HG03520 (cell line): Measurements from ENCODE around the gene SYP.

Experiments used
- ATAC-seq: cut with Tn5 transposase; IDR thresholded peaks from one replicate; pipeline ENCODE4 v1.9.1; 2021; ENCODE audit warnings: mild to moderate bottlenecking, moderate library complexity; ENCODE audit not compliant: unreplicated experiment

The SYP gene

GRCh38 chrX:49199906-49200771, at the start of gene SYP:
SYP (minus strand) TSS chrX:49200193; CDS start chrX:49200186, 7 bp downstream.
- ATAC-seq, result peak; percentile 88

GRCh38 chrX:49249616-49250015, 49.6 kb upstream of the SYP start:
- ATAC-seq, result no peak

- ATAC-seq, result no peak
Measured at GRCh38 chrX:49249071-49249470, 49.1 kb upstream of the SYP start.

- no peak for ATAC-seq
Measured at GRCh38 chrX:49247916-49248811, 48.2 kb upstream of the SYP start.

- ATAC-seq, result no peak
Measured at GRCh38 chrX:49247346-49247745, 47.4 kb upstream of the SYP start.

GRCh38 chrX:49246541-49246940, 46.5 kb upstream of the SYP start:
- no peak for ATAC-seq

- ATAC-seq, result no peak
Measured at GRCh38 chrX:49244207-49244606, 44.2 kb upstream of the SYP start.

GRCh38 chrX:49243166-49243565, 43.2 kb upstream of the SYP start:
- ATAC-seq, result no peak

- ATAC-seq, result no peak
Measured at GRCh38 chrX:49242545-49243066, 42.6 kb upstream of the SYP start.

GRCh38 chrX:49238735-49239134, 38.7 kb upstream of the SYP start:
- no peak for ATAC-seq

- no peak for ATAC-seq
Measured at GRCh38 chrX:49237060-49237459, 37.1 kb upstream of the SYP start.

- ATAC-seq, result no peak
Measured at GRCh38 chrX:49233887-49234555, 34.0 kb upstream of the SYP start.

- ATAC-seq, result no peak
Measured at GRCh38 chrX:49233176-49233575, 33.2 kb upstream of the SYP start, which contains the start of gene CACNA1F. CACNA1F (minus strand) TSS chrX:49233340; CDS start chrX:49233309, 31 bp downstream.

GRCh38 chrX:49232525-49232924, 32.5 kb upstream of the SYP start:
- ATAC-seq, result no peak

- ATAC-seq, result no peak
Measured at GRCh38 chrX:49231333-49232000, 31.5 kb upstream of the SYP start.

GRCh38 chrX:49230500-49231232, 30.7 kb upstream of the SYP start:
- ATAC-seq, result peak; percentile 45

GRCh38 chrX:49228185-49228584, 28.2 kb upstream of the SYP start:
- ATAC-seq, result no peak

- ATAC-seq, result no peak
Measured at GRCh38 chrX:49227726-49228125, 27.7 kb upstream of the SYP start.

GRCh38 chrX:49226946-49227345, 27.0 kb upstream of the SYP start:
- no peak for ATAC-seq

- ATAC-seq, result no peak
Measured at GRCh38 chrX:49225858-49226257, 25.9 kb upstream of the SYP start.
